NCI-H2227 treated with DMSO at 0.1 percent for 48 hours (cell line): ENCODE data around the gene ABHD17B.

Experiments used
- DNase-seq: peaks from one replicate; lab custom pipeline; 2025; lab: John Stamatoyannopoulos, UW

ABHD17B gene

GRCh38 chr9:71876829-71877228 lies 34.2 kb downstream of the ABHD17B start:
- DNase-seq = no peak

- DNase-seq = no peak
These were observed 34.9 kb downstream of the ABHD17B start for GRCh38 chr9:71876106-71876505.

- no peak for DNase-seq
These were observed 35.6 kb downstream of the ABHD17B start for GRCh38 chr9:71875345-71875744.

- DNase-seq = no peak
These were observed 47.4 kb downstream of the ABHD17B start for GRCh38 chr9:71863631-71864030.

- no peak for DNase-seq
These were observed 49.4 kb downstream of the ABHD17B start for GRCh38 chr9:71861618-71862017.

GRCh38 chr9:71859939-71860338 lies 51.1 kb downstream of the ABHD17B start:
- no peak for DNase-seq

- no peak for DNase-seq
These were observed 52.2 kb downstream of the ABHD17B start for GRCh38 chr9:71858812-71859211.

- DNase-seq = no peak
These were observed 52.7 kb downstream of the ABHD17B start for GRCh38 chr9:71858102-71858798.

- no peak for DNase-seq
These were observed 53.8 kb downstream of the ABHD17B start for GRCh38 chr9:71857159-71857558.

GRCh38 chr9:71854811-71855210 lies 56.2 kb downstream of the ABHD17B start:
- no peak for DNase-seq

- no peak for DNase-seq
These were observed 57.9 kb downstream of the ABHD17B start for GRCh38 chr9:71853084-71853483.

GRCh38 chr9:71850996-71851395 lies 60.0 kb downstream of the ABHD17B start:
- no peak for DNase-seq

- no peak for DNase-seq
These were observed 63.1 kb downstream of the ABHD17B start for GRCh38 chr9:71847892-71848291.

- no peak for DNase-seq
These were observed 66.2 kb downstream of the ABHD17B start for GRCh38 chr9:71844808-71845207.

- no peak for DNase-seq
These were observed 71.3 kb downstream of the ABHD17B start for GRCh38 chr9:71839668-71840067.

GRCh38 chr9:71835596-71835995 lies 75.4 kb downstream of the ABHD17B start:
- no peak for DNase-seq

- DNase-seq = no peak
These were observed 80.1 kb downstream of the ABHD17B start for GRCh38 chr9:71830929-71831328.

- DNase-seq = no peak
These were observed 80.8 kb downstream of the ABHD17B start for GRCh38 chr9:71830153-71830552.

- DNase-seq = no peak
These were observed 84.7 kb downstream of the ABHD17B start for GRCh38 chr9:71826279-71826678.

- DNase-seq = no peak
These were observed 86.7 kb downstream of the ABHD17B start for GRCh38 chr9:71824257-71824656.

- DNase-seq = no peak
These were observed 88.1 kb downstream of the ABHD17B start for GRCh38 chr9:71822935-71823334.

- DNase-seq = no peak
These were observed 88.5 kb downstream of the ABHD17B start for GRCh38 chr9:71822456-71822855.

- DNase-seq = no peak
These were observed 89.6 kb downstream of the ABHD17B start for GRCh38 chr9:71821405-71821804.

- no peak for DNase-seq
These were observed 90.5 kb downstream of the ABHD17B start for GRCh38 chr9:71820403-71820921.
